Measurements from ENCODE around the gene RTP3. TPM values are rescaled to one million over a fixed set of nuclear protein-coding genes. Genes with fewer than 3 reads are reported as not detected.

The RTP3 gene
- total RNA-seq, 2 donors from 2014 or later: not detected

DNA sequence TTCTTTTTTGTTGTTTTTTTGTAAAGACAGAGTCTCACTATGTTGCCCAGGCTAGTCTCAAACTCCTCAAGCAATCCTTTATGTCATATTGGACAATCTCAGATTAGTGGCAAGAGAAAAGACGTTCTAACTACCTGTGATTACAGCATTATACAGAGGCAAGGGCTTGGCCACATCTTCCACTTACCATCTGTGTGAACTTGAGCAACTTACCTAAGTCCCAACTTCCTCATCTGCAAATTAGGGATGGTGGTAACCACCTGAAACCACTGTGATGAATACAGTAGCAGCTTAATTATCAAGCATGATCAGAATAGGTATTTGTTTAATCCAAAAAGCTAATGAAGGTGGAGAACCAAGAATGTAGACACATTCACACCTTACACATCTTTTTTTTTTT, 52.2 kb downstream of the RTP3 start:
- Histone ChIP-seq H3K4me1 (ENCODE audit: control insufficient read depth in 1 of 2, low read depth in 2 of 2) (no peaks in the 10 kb centered on the region), H3K9me3 (no peaks in the 10 kb centered on the region), H3K4me3 (no peak overlapping the region), H3K27ac (no peak overlapping the region), H3K36me3 (no peaks in the 10 kb centered on the region), H3K27me3 (replicated peaks; ENCODE audit: insufficient read depth) (no peaks in the 10 kb centered on the region)
- DNase-seq (ENCODE audit: low spot score) (no peak), ATAC-seq (ENCODE audit: insufficient number of reproducible peaks, low FRiP score, low read depth) (no peak)
- TF ChIP-seq, protein P1, sequence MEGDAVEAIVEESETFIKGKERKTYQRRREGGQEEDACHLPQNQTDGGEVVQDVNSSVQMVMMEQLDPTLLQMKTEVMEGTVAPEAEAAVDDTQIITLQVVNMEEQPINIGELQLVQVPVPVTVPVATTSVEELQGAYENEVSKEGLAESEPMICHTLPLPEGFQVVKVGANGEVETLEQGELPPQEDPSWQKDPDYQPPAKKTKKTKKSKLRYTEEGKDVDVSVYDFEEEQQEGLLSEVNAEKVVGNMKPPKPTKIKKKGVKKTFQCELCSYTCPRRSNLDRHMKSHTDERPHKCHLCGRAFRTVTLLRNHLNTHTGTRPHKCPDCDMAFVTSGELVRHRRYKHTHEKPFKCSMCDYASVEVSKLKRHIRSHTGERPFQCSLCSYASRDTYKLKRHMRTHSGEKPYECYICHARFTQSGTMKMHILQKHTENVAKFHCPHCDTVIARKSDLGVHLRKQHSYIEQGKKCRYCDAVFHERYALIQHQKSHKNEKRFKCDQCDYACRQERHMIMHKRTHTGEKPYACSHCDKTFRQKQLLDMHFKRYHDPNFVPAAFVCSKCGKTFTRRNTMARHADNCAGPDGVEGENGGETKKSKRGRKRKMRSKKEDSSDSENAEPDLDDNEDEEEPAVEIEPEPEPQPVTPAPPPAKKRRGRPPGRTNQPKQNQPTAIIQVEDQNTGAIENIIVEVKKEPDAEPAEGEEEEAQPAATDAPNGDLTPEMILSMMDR (IDR thresholded peaks at IDR 0.05): no peak

Other genes starting within 250 kb of the RTP3 start
- 1 to 10 TPM in 1 of 2 donors, under 1 TPM in 1; 0.41 to 8.2 TPM for gene CCR2, start 143.9 kb upstream of the RTP3 start, total RNA-seq
- gene CCR5, start 127.0 kb upstream of the RTP3 start, total RNA-seq: 1 to 10 TPM in 1 of 2 donors, under 1 TPM in 1; 0.95 to 3.6 TPM
- 1 to 10 TPM in 1 of 2 donors, under 1 TPM in 1; 0.41 to 4.4 TPM for gene CCRL2, start 90.7 kb upstream of the RTP3 start, total RNA-seq
- 1 to 10 TPM in 1 of 2 donors, under 1 TPM in 1; 0.28 to 3.0 TPM for gene LTF, start 33.1 kb upstream of the RTP3 start, total RNA-seq
- gene LRRC2, start 68.3 kb downstream of the RTP3 start, total RNA-seq: under 1 TPM; under 0.01 to 0.42 TPM
- not detected for gene FAM240A, start 114.5 kb downstream of the RTP3 start, total RNA-seq
- gene ALS2CL, start 195.7 kb downstream of the RTP3 start, total RNA-seq: 10 to 100 TPM; 25.2 to 41.7 TPM
- not detected for gene TMIE, start 203.4 kb downstream of the RTP3 start, total RNA-seq
- under 1 TPM; 0.28 to 0.54 TPM for gene PRSS50, start 219.9 kb downstream of the RTP3 start, total RNA-seq